HG02943 (cell line): ENCODE data around the gene ERVK3-1.

ENCODE experiments used
- ATAC-seq: cut with Tn5 transposase; IDR thresholded peaks from one replicate; pipeline ENCODE4 v1.9.1; 2021; ENCODE audit warnings: mild to moderate bottlenecking, low read depth, moderate library complexity; ENCODE audit not compliant: unreplicated experiment

Gene ERVK3-1

GRCh38 chr19:58357481-58358145 lies 52.4 kb downstream of the ERVK3-1 start:
- no peak for ATAC-seq

DNA sequence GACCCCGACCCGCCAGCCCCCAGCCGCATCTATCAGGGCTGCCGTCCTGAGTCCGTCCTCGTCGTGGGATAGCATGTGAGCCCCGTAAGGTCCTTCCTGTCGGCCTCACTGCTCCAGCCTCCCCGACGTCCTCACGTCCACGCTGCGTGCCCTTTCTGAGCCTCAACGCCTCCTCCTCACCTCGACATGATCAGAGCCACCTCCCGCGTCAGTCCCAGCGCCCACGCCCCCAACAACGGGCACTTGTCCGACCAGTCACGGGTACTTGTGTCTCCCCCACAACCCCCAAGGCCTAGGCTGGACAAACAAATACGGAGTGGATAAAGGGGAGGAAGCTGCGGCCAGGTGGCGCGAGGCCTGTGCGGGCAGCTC lies 56.7 kb downstream of the ERVK3-1 start:
- peak; percentile 14 for ATAC-seq

- ATAC-seq: peak; percentile 85
Measured at GRCh38 chr19:58362272-58362994, 57.3 kb downstream of the ERVK3-1 start, which contains the start of gene ZNF497. Gene ZNF497, minus strand, starts transcription at chr19:58362751. Its CDS starts 5,116 bp downstream, at chr19:58357635.

DNA sequence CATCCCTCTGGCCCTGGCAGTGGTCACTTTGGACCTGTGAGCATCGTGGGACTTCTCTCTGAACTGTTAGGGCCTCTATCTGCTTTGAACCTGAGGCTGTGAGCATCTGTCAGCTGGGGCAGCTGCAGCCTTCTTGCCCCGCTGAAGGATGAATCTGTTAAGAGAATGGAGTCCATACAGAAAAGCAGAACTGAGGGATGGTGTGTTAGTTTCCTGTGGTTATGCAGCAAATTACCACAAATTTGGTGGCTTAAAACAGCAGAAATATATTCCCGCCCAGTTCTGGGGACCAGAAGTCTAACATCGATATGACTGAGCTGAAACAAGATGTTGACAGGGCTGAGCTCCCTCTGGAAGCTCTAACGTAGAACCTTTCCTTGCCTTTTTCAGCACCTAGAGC lies 59.0 kb downstream of the ERVK3-1 start:
- ATAC-seq: no peak
